IMR-90 (cell line): Measurements from ENCODE around the gene IGF2R. TPM values are rescaled to one million over a fixed set of nuclear protein-coding genes. Genes with fewer than 3 reads are reported as not detected.

ENCODE experiments used
- ATAC-seq: fragments of 200-7000 bp; cut with Tn5 transposase; 2 replicates; pipeline ENCODE4 v1.9.1; 2020; ENCODE audit warnings: low read depth, mild to moderate bottlenecking, moderate library complexity
- BruUV-seq: library from RNA; stranded (reverse); fragments of 400-500 nt; replicated peaks from 2 replicates; lab custom pipeline; 2021; lab: Mats Ljungman, UMichigan
- CTCF ChIA-PET: fragments of 300-600 bp; formaldehyde crosslinking; extraction: SDS; loops from one replicate; lab custom pipeline; 2021; ENCODE audit warnings: antibody characterized with exemption; lab: Yijun Ruan, JAX
- POLR2A ChIA-PET: fragments of 300-600 bp; sonication (Branson Sonifier 250); formaldehyde crosslinking; loops from one replicate; lab custom pipeline; 2022; ENCODE audit warnings: antibody characterized with exemption; ENCODE audit not compliant: unreplicated experiment; lab: Charles Lee
- DNase-seq: peaks from one replicate; pipeline ENCODE4 v3.0.0; 2013
- H2AFZ ChIP-seq: replicated peaks from 2 replicates; pipeline ENCODE3; 2013; ENCODE audit warnings: low read length, mild to moderate bottlenecking; ENCODE audit not compliant: poor library complexity
- H2AK5ac ChIP-seq: 2 replicates; pipeline ENCODE4 v1.6.1; 2013; ENCODE audit warnings: low read depth, low read length, inconsistent platforms
- H2AK9ac ChIP-seq: replicated peaks from 2 replicates; pipeline ENCODE3; 2013; ENCODE audit warnings: mild to moderate bottlenecking, low read depth, low read length, moderate library complexity; ENCODE audit not compliant: poor library complexity
- H2BK120ac ChIP-seq: 2 replicates; pipeline ENCODE4 v1.6.1; 2013; ENCODE audit warnings: low read depth, low read length, inconsistent platforms
- H2BK15ac ChIP-seq: 3 replicates; pipeline ENCODE4 v1.6.1; 2013; ENCODE audit warnings: low read depth, low read length, inconsistent platforms
- H2BK20ac ChIP-seq: 2 replicates; pipeline ENCODE4 v1.6.1; 2013; ENCODE audit warnings: low read depth, mild to moderate bottlenecking, inconsistent platforms, low read length, moderate library complexity
- H2BK5ac ChIP-seq: 2 replicates; pipeline ENCODE4 v1.6.1; 2013; ENCODE audit warnings: mild to moderate bottlenecking, low read depth, low read length, inconsistent platforms; ENCODE audit not compliant: poor library complexity, severe bottlenecking
- H3K14ac ChIP-seq: replicated peaks from 2 replicates; pipeline ENCODE4 v1.6.1; 2013; ENCODE audit warnings: low read depth, low read length, inconsistent platforms
- H3K18ac ChIP-seq: 2 replicates; pipeline ENCODE4 v1.6.1; 2013; ENCODE audit warnings: low read depth, low read length, control low read depth
- H3K23ac ChIP-seq: 2 replicates; pipeline ENCODE4 v1.6.1; 2013; ENCODE audit warnings: low read depth, low read length, inconsistent platforms
- H3K27ac ChIP-seq: 2 replicates; pipeline ENCODE4 v1.5.1; 2013; ENCODE audit warnings: mild to moderate bottlenecking, control low read depth, low read length; ENCODE audit not compliant: insufficient read depth
- H3K27me3 ChIP-seq: 2 replicates; pipeline ENCODE4 v1.6.1; 2013; ENCODE audit warnings: low read length; ENCODE audit not compliant: control insufficient read depth, insufficient read depth
- H3K36me3 ChIP-seq: 2 replicates; pipeline ENCODE4 v1.6.1; 2013; ENCODE audit warnings: low read length, mixed read lengths; ENCODE audit not compliant: control insufficient read depth, insufficient read depth
- H3K4ac ChIP-seq: 2 replicates; pipeline ENCODE4 v1.6.1; 2013; ENCODE audit warnings: low read depth, low read length, inconsistent platforms
- H3K4me1 ChIP-seq: 2 replicates; pipeline ENCODE4 v1.6.1; 2013; ENCODE audit warnings: low read length, mixed read lengths; ENCODE audit not compliant: control insufficient read depth, insufficient read depth
- H3K4me2 ChIP-seq: 2 replicates; pipeline ENCODE4 v1.6.1; 2013; ENCODE audit warnings: low read depth, mild to moderate bottlenecking, control low read depth, low read length, moderate library complexity
- H3K4me3 ChIP-seq: 2 replicates; pipeline ENCODE4 v1.5.1; 2013; ENCODE audit warnings: low read depth, mild to moderate bottlenecking, control low read depth, low read length, moderate library complexity; ENCODE audit not compliant: insufficient read depth
- H3K56ac ChIP-seq: 2 replicates; pipeline ENCODE4 v1.6.1; 2013; ENCODE audit warnings: low read length, inconsistent platforms; ENCODE audit not compliant: insufficient read depth; ENCODE audit errors: extremely low read depth
- H3K79me1 ChIP-seq, 2 experiments: 2 replicates each; pipeline ENCODE4 v1.6.1; 2013; ENCODE audit warnings: low read length in 2 of 2, inconsistent platforms in 1 of 2, low read depth in 1 of 2
- H3K9ac ChIP-seq: 2 replicates; pipeline ENCODE4 v1.6.1; 2013; ENCODE audit warnings: low read depth, low read length, control low read depth
- H3K9me1 ChIP-seq: 2 replicates; pipeline ENCODE4 v1.6.1; 2013; ENCODE audit warnings: low read length, inconsistent platforms; ENCODE audit not compliant: insufficient read depth
- H3K9me3 ChIP-seq: 2 replicates; pipeline ENCODE4 v1.6.1; 2013; ENCODE audit warnings: low read length; ENCODE audit not compliant: control insufficient read depth, insufficient read depth
- H4K20me1 ChIP-seq: 2 replicates; pipeline ENCODE4 v1.6.1; 2013; ENCODE audit warnings: low read length, inconsistent platforms; ENCODE audit not compliant: insufficient read depth
- H4K5ac ChIP-seq: 2 replicates; pipeline ENCODE4 v1.6.1; 2013; ENCODE audit warnings: mild to moderate bottlenecking, low read depth, low read length, control low read depth
- H4K8ac ChIP-seq, 2 experiments: 2 replicates each; pipeline ENCODE4 v1.6.1; 2013; ENCODE audit warnings: low read depth in 2 of 2, low read length in 2 of 2, control low read depth in 1 of 2, inconsistent platforms in 1 of 2
- H4K91ac ChIP-seq: 2 replicates; pipeline ENCODE4 v1.6.1; 2013; ENCODE audit warnings: low read depth, low read length, inconsistent platforms; ENCODE audit not compliant: insufficient read depth
- BHLHE40 ChIP-seq: fragments of 150-350 bp; IDR thresholded peaks from 2 replicates; pipeline ENCODE4 v1.6.1; 2016; ENCODE audit warnings: mild to moderate bottlenecking, low read depth, low read length
- CEBPB ChIP-seq: IDR thresholded peaks from 2 replicates; pipeline ENCODE4 v1.6.1; 2012; ENCODE audit warnings: low read depth, low read length, improper control_type of control experiment
- CTCF ChIP-seq: conservative IDR thresholded peaks from 2 replicates; pipeline ENCODE4 v1.5.1; 2012; ENCODE audit warnings: mild to moderate bottlenecking, low read depth, low read length, improper control_type of control experiment
- ELK1 ChIP-seq: fragments of 150-350 bp; IDR thresholded peaks from 2 replicates; pipeline ENCODE4 v1.6.1; 2016; ENCODE audit warnings: low read depth, mild to moderate bottlenecking, low read length, moderate library complexity, borderline replicate concordance
- FOS ChIP-seq: fragments of 150-350 bp; IDR thresholded peaks from 2 replicates; pipeline ENCODE4 v1.6.1; 2016; ENCODE audit warnings: low read depth, low read length
- NFE2L2 ChIP-seq: fragments of 150-350 bp; IDR thresholded peaks from 2 replicates; pipeline ENCODE4 v1.6.1; 2016; ENCODE audit warnings: low read depth, mild to moderate bottlenecking, low read length
- RAD21 ChIP-seq: IDR thresholded peaks from 2 replicates; pipeline ENCODE4 v1.6.1; 2012; ENCODE audit warnings: low read length, improper control_type of control experiment
- RCOR1 ChIP-seq: IDR thresholded peaks from 2 replicates; pipeline ENCODE4 v1.6.1; 2012; ENCODE audit warnings: mild to moderate bottlenecking, low read length, improper control_type of control experiment; ENCODE audit not compliant: insufficient replicate concordance
- RFX5 ChIP-seq: IDR thresholded peaks from 2 replicates; pipeline ENCODE4 v1.8.0; 2012; ENCODE audit warnings: low read depth, mild to moderate bottlenecking, low read length, moderate library complexity
- WGBS, 2 experiments: methylation state at CpG; one replicate each; pipeline versions ENCODE4 v1.1.5 to v1.1.7; 2013; ENCODE audit warnings: missing lambda C conversion rate in 2 of 2; ENCODE audit not compliant: insufficient read length in 1 of 2; ENCODE audit errors: extremely low coverage in 2 of 2; 5-methylcytosine and 5-hydroxymethylcytosine counted together
- dilution Hi-C: fragments of 300-500 bp; cut with HindIII; formaldehyde crosslinking; loops from one replicate; pipeline ENCODE4 v1.14.3; 2018; ENCODE audit warnings: low sequenced_read_pairs; ENCODE audit not compliant: unreplicated experiment
- in situ Hi-C: fragments of 300-500 bp; cut with MboI; formaldehyde crosslinking; loops from 3 replicates; pipeline ENCODE4 v1.14.3; 2019; ENCODE audit warnings: low sequenced_read_pairs, inconsistent platforms, mixed read lengths
- intact Hi-C: fragments of 100-400 bp; cut with micrococcal nuclease; formaldehyde crosslinking; loops from 2 replicates; pipeline ENCODE4 v1.10.0; 2022
- polyA plus RNA-seq, 3 experiments: library from polyadenylated mRNA; depleted of rRNA; stranded (reverse); fragments of >200 nt; gene quantifications; 2 replicates each; pipeline ENCODE4 v1.2.3, GENCODE V29; 2012; ENCODE audit warnings: low replicate concordance in 1 of 3
- total RNA-seq: library from RNA; depleted of rRNA; stranded (reverse); fragments of >200 nt; gene quantifications from 2 replicates; pipeline ENCODE4 v1.2.3, GENCODE V29; 2012

IGF2R gene
- total and polyA plus RNA-seq, 2 of the 4 experiments (the other 2 are of a cell fraction), result 33.2 to 41.4 TPM

GRCh38 chr6:159960485-159960884 lies 8.4 kb upstream of the IGF2R start:
- Histone ChIP-seq H3K9me3 (no peaks in the 10 kb centered on the region), H4K5ac (no peak overlapping the region), H3K4me3 (no peak overlapping the region), H2AK9ac (no peak overlapping the region), H3K4me1 (peaks cover 4% of the 10 kb centered on the region), H4K8ac (no peak overlapping the region), H3K56ac (no peak overlapping the region), H3K18ac (no peak overlapping the region), H3K36me3 (no peaks in the 10 kb centered on the region), H3K4me2 (no peak overlapping the region), H3K4ac (no peak overlapping the region), H3K27me3 (peaks cover 9% of the 10 kb centered on the region), H3K9ac (no peak overlapping the region), H4K20me1 (no peaks in the 10 kb centered on the region), H4K91ac (no peak overlapping the region), H2BK15ac (no peak overlapping the region), H2BK5ac (no peak overlapping the region), H3K23ac (no peak overlapping the region), H2AFZ (no peak overlapping the region), H3K14ac (no peak overlapping the region), H3K9me1 (no peaks in the 10 kb centered on the region; the same call in 1 of the 2 replicates), H2AK5ac (no peak overlapping the region), H2BK20ac (no peak overlapping the region), H3K27ac (no peak overlapping the region), H2BK120ac (no peak overlapping the region), H3K79me1 (no peaks in the 10 kb centered on the region)
- in situ Hi-C loops, result loop anchor here (25.0 kb wide), 1 partner anchor 273 kb away; the partner anchor contains the start of gene SOD2
- ATAC-seq, result no peak
- BruUV-seq, result no TSS peak
- intact Hi-C loops, result no loop called here
- WGBS, 2 experiments, result no CpG with 5 or more reads among the region's 6 CpGs
- DNase-seq, result no peak
- no peak for TF ChIP-seq ELK1
- TF ChIP-seq RAD21, result no peak
- no peak for TF ChIP-seq BHLHE40
- no peak for TF ChIP-seq CEBPB
- no peak for TF ChIP-seq NFE2L2
- TF ChIP-seq CTCF, result no peak
- TF ChIP-seq FOS, result no peak
- TF ChIP-seq RCOR1, result no peak
- no peak for TF ChIP-seq RFX5
- POLR2A ChIA-PET, result no interaction called here
- dilution Hi-C loops, result no loop called here
- CTCF ChIA-PET, result no interaction called here
